Measurements from ENCODE around the gene BPIFB6.

DNA sequence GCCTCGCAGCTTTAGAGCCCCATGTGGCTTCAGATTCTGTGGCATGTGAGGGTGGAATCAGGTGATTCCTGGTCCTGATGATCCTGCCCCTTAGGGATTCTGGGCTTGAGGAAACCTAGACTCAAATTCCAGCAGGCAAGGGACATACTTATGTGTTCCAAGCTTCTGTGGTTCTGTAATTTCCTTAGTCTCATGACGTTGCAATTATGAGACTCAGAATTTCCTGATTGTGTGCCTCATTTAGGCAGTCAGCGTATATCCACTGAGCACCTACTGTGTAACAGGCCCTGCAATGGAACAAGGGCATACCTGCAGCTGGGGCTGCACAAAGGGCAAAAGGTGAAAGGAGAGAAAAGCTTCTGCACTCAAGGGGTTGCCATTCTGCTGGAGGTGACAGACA is 36.4 kb downstream of the BPIFB6 start:
- TF ChIP-seq, protein P1, sequence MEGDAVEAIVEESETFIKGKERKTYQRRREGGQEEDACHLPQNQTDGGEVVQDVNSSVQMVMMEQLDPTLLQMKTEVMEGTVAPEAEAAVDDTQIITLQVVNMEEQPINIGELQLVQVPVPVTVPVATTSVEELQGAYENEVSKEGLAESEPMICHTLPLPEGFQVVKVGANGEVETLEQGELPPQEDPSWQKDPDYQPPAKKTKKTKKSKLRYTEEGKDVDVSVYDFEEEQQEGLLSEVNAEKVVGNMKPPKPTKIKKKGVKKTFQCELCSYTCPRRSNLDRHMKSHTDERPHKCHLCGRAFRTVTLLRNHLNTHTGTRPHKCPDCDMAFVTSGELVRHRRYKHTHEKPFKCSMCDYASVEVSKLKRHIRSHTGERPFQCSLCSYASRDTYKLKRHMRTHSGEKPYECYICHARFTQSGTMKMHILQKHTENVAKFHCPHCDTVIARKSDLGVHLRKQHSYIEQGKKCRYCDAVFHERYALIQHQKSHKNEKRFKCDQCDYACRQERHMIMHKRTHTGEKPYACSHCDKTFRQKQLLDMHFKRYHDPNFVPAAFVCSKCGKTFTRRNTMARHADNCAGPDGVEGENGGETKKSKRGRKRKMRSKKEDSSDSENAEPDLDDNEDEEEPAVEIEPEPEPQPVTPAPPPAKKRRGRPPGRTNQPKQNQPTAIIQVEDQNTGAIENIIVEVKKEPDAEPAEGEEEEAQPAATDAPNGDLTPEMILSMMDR (IDR thresholded peaks at IDR 0.05): no peak
- TF ChIP-seq POLR2A (IDR thresholded peaks at IDR 0.05) (no peak), EP300 (IDR thresholded peaks at IDR 0.05) (no peak)
